Central memory CD4-positive, alpha-beta T cell (primary cell): ENCODE results near the gene PACS2.
"Not testable (repeated sequence)": the region's sequence is repeated elsewhere in the genome, so short reads cannot be mapped to it uniquely, and the experiment has no call there.

Source experiments
- DNase-seq: peaks from one replicate; pipeline ENCODE4 v3.0.0; 2022
- total RNA-seq, 3 experiments: gene quantifications; one replicate each; lab custom pipeline; 2026; lab: John Stamatoyannopoulos, UW

Gene PACS2
- total RNA-seq, result 42.6 to 116 (median 87.6) reads per million in 3 experiments

GRCh38 chr14:105314287-105315200, at the start of gene PACS2:
Gene PACS2 (plus strand): TSS chr14:105314748. CDS start chr14:105314919, 171 bp downstream.
- DNase-seq, result peak; percentile 82

DNA sequence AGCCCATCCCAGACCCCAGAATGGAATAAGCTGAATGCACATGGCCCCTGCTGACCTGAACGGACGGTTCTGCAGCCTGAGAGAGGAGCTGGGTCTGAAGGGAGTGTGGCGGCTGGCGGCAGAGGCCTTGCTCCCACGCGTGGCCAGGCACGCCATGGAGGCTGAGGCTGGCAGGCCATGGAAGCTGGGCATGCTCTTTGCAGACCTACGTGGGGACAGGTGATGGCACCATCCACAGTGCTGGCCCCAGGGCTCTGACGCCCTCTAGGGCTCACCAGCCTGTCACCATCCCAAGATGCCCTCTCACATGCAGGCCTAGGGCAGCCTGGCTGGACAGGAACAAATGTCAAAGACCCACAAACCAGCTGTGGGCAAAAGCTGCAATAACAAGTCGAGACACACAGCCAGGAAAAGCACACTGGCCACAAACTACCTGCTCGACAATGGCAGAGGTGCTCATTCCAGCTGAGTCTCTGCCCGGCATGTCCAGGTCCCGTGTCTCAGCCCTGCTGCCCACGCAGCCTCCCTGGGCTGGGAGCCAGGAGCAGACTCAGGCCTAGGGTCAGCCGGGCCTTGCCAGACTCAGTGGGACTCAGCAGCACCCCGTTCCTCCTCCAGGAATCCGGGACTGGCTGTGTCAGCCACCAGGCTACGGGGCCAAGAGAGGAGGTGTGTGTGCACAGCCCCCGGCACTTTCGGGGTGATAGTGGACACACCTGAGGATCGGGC, 46.6 kb upstream of the PACS2 start:
- no peak for DNase-seq

- DNase-seq, result no peak
These were observed 45.7 kb upstream of the PACS2 start for GRCh38 chr14:105268736-105269354.

- no peak for DNase-seq
These were observed 45.1 kb upstream of the PACS2 start for GRCh38 chr14:105269405-105269804.

DNA sequence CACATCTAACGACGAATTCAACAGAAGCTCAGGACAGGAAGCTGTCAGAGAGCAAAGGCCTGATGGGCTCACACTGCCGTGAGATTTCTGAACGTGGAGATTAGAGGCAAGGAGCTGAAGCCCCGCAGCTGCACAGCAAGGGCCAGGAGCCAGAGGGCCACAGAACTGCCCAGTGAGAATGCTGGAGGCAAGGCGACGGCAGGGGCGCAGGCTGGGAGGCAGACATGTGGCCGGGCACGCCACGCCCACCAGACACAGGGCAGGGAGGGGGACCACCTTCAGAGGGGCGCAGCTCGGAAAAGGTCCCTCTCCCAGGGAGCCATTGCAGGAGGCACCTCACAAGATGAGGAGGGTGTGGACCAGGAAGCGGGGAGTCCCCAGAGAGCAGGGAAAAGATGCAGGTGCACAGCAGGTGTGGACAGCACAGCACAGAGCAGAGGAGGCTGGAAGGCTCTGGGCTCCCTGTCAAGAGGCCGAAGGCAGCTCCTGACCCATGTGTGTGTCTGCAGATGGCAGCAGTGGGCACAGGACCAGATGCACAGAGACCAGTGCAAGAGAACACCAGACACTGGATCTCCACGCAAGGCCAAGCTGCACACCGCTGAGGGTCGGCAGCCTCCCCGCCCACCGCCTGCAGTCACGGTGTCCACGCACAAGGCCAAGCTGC, 43.2 kb upstream of the PACS2 start:
- no peak for DNase-seq

DNA sequence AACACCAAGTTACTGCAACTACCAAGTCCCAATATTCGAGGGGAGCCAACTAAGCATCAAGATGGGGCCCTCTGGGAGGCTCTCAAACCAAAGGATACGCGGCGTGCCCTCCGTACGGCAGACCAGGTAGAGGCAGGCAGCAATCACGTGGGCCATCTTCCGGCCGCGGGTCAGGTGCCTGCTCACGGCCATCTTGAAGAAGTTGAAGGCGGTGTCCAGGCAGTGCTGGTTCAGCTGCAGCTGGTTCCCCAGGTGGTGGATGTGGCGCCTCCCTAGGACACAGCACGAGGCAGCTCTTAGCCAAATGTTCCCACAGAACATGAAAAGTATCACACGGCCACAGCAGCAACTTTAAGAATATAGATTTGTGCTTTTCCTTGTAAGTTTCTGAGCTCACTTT, 41.9 kb upstream of the PACS2 start:
- DNase-seq, result no peak

GRCh38 chr14:105273062-105273461, 41.5 kb upstream of the PACS2 start:
- no peak for DNase-seq

- DNase-seq, result no peak
These were observed 39.9 kb upstream of the PACS2 start for GRCh38 chr14:105274637-105275036.

DNA sequence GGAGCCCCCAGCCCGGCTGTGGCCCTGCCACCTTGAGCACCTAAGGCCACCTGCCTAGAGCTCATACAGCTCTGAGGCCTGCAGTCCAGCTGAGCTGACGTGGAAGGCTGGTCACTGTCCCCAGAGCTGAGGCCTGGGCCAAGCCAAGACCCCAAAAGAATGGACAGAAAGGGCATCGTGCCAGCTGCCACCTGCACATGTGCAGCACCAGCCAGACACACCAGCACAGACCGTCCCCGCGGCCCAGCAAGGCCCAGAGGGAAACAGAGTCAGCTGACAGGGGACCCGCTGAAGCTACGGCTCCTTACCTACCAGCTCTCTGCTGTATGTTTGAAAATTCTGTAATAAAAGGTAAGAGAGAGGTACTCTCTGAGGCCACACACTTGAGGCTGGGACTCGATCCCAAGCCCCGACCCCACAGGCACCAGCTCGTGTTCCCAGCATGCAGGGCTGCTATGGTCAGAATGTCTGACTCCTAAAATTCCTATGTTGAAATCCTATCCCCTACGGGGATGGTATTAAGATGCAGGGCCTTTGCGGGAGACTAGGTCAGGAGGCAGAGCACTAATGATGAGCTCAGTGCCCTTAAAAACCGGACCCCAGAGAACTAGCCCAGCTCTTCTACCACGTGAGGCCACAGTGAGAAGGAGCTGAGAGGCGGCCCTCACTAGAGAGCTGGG, 39.1 kb upstream of the PACS2 start:
- DNase-seq, result no peak

GRCh38 chr14:105277448-105277847, 37.1 kb upstream of the PACS2 start:
- not testable (repeated sequence) for DNase-seq

DNA sequence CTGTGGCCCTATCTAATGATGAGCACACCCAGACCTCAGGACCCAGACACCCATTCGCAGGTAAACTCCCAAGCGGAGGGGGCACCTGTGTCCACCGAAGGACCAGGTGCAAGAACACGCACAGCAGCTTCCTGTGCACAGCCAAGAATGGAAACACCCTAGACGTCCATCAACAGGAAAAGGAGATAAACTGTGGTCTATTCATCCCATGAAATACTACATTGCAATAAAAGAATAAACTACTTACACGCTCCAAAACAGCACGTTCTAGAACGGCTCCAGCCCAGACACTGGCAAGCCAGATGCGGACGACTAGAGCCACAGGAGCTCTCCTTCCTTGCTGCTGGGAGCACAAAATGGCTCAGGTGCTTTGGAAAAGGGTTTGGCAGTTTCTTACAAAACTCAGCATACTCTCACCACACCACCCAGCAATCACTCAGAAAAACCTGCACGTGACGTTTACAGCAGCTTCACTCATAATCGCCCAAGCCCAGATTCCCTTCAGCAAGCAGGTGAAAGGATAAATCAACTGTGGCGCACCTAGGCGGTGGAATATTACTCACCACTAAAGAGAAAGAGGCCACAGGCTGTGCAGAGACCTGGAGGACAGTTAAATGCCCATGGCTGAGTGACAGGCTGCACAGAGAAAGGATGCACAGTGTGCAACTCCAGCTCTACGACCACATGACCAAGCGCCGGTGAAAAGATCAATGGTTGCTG, 34.7 kb upstream of the PACS2 start:
- no peak for DNase-seq

GRCh38 chr14:105280525-105280924, 34.0 kb upstream of the PACS2 start:
- DNase-seq, result no peak

DNA sequence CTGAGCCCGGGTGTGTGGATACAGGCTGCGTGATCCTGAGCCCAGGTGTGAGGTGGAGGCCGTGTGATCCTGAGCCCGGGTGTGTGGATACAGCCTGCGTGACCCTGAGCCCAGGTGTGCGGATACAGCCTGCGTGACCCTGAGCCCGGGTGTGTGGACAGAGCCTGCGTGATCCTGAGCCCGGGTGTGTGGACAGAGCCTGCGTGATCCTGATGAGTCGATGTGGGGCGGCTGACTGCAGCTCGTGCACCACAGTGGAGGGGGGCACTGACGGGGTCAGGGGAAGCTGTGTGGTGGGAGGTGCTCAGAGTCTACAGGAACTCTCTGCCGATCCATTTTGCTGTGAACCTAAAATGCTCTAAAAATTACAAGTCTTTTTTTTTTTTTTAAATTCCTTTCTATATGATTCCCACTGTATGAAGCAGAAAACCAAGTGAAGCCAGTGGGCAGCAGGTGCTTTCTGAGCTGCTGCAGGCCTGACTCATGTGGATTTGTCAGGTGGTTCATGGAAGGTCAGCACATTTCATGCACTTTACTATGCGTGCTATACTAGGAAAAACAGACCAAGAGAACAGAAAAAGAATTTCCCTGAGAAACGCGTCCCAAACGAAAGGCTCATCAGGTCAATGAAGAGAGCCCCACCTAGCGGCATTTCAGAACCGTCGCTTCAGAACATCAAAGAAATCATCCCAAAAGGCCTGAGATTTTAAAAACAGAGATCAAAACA, 33.0 kb upstream of the PACS2 start:
- DNase-seq, result no peak

DNA sequence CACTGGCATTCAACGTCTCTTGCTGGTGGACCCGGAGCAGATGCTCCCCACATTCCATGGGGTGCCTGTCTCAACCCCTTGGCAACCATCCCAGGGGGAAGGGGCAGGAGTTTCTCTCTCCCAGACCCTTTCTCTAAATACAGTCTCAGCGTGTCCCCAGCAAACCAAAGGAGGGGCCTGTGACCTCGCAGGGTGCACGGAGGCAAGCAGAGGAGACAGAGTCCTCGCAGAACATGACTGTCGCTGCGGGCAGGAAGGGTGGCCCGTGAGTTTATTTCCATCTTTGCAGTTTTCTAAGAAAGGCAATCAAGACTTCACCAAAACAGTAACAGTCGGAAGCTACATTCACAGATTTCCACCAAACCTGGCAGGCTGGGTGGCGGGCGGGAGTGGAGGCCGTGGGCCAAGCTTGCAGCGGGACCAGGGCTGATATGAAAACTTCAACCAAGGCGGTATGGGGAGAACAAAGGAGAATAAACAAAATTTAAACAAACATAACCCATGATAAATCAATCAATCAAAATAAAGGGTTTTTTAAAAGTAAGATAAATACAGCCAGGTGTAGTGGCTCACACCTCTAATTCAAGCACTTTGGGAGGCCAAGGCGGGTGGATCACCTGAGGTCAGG, 32.3 kb upstream of the PACS2 start:
- DNase-seq, result no peak

DNA sequence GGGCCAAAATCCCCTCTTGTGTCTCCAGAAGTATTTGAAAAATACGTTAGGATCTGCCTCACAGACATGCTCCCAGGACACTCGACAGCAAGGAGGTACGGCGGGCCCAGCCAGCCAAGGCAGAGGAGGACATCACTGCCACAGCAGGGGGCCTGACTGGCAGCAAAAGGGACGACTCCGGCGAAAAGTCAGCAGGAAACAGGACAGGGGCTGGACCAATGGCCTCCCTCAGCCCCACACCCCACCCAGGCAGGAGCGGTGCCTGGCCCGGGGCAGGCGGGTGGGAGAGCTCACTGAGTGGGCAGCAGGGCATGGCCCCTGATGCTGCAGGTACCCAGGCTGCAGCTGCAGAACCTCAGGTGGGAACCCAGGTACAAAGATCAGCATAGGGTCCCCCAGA, 31.5 kb upstream of the PACS2 start:
- no peak for DNase-seq

DNA sequence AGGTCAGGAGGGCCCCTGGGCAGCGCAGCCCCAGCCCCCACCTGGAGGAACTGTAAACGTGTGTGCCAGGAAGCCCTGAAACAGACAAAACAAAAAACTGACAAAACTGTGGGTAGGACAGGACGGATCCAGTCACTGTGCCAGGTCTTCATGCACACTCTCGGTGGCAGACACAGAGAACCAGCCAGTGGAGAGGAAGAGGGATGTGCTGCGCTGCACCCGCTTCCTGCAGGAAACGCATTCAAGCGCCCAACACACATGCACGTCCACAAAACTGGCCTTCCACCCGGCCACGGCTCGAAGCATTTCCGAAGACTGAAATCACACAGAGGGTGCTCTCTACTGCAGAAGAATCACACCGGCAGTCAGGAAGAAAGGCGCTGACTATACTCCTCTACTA, 30.6 kb upstream of the PACS2 start:
- DNase-seq, result no peak

DNA sequence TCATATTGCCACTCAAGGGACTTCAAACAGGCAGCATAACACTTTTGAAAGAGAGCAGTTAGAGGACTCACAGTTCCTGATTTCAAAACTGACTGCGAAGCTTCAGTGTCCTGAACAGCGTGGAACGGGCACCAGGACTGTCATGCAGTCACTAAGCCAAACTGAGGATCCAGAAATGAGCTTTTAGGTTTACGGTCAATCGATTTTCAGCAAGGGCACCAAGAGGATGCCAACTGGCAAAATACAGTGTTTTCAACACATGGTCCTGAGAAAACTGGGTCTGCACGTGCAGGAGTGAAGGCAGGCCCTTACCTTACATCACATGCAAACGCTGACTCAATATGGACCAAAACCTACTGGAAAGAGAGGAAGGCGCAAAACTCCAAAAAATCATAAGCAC, 29.4 kb upstream of the PACS2 start:
- DNase-seq, result no peak

DNA sequence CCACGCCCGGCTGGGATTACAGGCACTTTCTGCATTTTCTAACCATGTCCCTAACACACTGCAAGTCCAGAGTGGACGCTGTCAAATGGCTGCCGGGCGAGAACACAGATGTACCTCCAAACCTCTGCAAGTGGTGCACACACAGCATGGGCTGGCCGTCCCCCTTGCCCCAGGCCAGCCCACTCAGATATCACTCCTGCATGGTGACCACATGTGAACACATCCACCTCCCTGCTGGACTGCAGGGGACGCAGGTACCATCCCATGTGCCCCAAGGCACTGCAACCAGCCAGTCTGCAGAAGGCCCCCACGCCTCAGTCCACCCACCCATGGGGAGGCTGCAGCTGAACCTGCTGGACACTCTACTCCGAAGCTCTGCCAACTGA, 27.8 kb upstream of the PACS2 start:
- DNase-seq, result no peak

- no peak for DNase-seq
These were observed 27.1 kb upstream of the PACS2 start for GRCh38 chr14:105287249-105288102.
